Naive B cell (primary cell): ENCODE data around the gene ZSWIM4. TPM values are rescaled to one million over a fixed set of nuclear protein-coding genes. Genes with fewer than 3 reads are reported as not detected.
"Not testable (repeated sequence)": the region's sequence is repeated elsewhere in the genome, so short reads cannot be mapped to it uniquely, and the experiment has no call there.

Experiments
- ATAC-seq, 2 donors: fragments of 150-1000 bp; cut with Tn5 transposase; 2 replicates each; pipeline ENCODE4 v1.10.0; 2021; ENCODE audit warnings: low read depth in 2 of 2, mild to moderate bottlenecking in 2 of 2, moderate library complexity in 2 of 2
- DNase-seq: peaks from one replicate; pipeline ENCODE4 v3.0.0; 2022
- H3K27ac Mint-ChIP-seq, 6 donors: one replicate each; pipeline ENCODE4 v1.8.0; 2020 to 2022; ENCODE audit warnings: mild to moderate bottlenecking in 6 of 6, mixed read lengths in 6 of 6, moderate library complexity in 5 of 6, inconsistent platforms in 2 of 6
- H3K27me3 Mint-ChIP-seq, 3 donors: one replicate each; pipeline ENCODE4 v1.8.0; 2021 to 2022; ENCODE audit warnings: mixed read lengths in 3 of 3, mild to moderate bottlenecking in 1 of 3
- H3K36me3 Mint-ChIP-seq, 2 donors: one replicate each; pipeline ENCODE4 v1.8.0; 2020 to 2022; ENCODE audit warnings: mixed read lengths in 2 of 2, inconsistent platforms in 1 of 2, mild to moderate bottlenecking in 1 of 2
- H3K4me1 Mint-ChIP-seq, 3 donors: one replicate each; pipeline ENCODE4 v1.8.0; 2020 to 2022; ENCODE audit warnings: mixed read lengths in 3 of 3, inconsistent platforms in 1 of 3, mild to moderate bottlenecking in 1 of 3, moderate library complexity in 1 of 3
- H3K4me3 Mint-ChIP-seq, 8 donors: one replicate each; pipeline ENCODE4 v1.8.0; 2020 to 2022; ENCODE audit warnings: mild to moderate bottlenecking in 8 of 8, mixed read lengths in 8 of 8, moderate library complexity in 8 of 8, inconsistent platforms in 2 of 8
- H3K9me3 Mint-ChIP-seq, 7 donors: one replicate each; pipeline ENCODE4 v1.8.0; 2020 to 2022; ENCODE audit warnings: mixed read lengths in 7 of 7, mild to moderate bottlenecking in 5 of 7, inconsistent platforms in 2 of 7, moderate library complexity in 1 of 7
- polyA plus RNA-seq, 6 donors: library from polyadenylated mRNA; unstranded; fragments of 300-500 nt; fragmentation: Illumina TruSeq; gene quantifications; one replicate each; pipeline ENCODE4 v1.2.3, GENCODE V29; 2021; ENCODE audit warnings: low read depth in 6 of 6

ZSWIM4 gene
- polyA plus RNA-seq, 6 donors from 2014 or later: 0.65 to 2.2 (median 0.89) TPM; not detected in 1

GRCh38 chr19:13784731-13785452, 10.4 kb upstream of the ZSWIM4 start:
- H3K27ac Mint-ChIP-seq: peak overlapping the region in 2 of 6 donors; percentile 56 to 58
- H3K4me3 Mint-ChIP-seq: peak overlapping the region in 5 of 8 donors; percentile 9 to 47 (median 29)
- no peaks in the 10 kb centered on the region for H3K27me3 Mint-ChIP-seq
- no peaks in the 10 kb centered on the region for H3K9me3 Mint-ChIP-seq
- H3K36me3 Mint-ChIP-seq: no peaks in the 10 kb centered on the region
- peaks cover 17 to 31% (median 29%) of the 10 kb centered on the region in 3 donors for H3K4me1 Mint-ChIP-seq
- peak; percentile 67 to 80 for ATAC-seq
- DNase-seq: peak; percentile 56

GRCh38 chr19:13788991-13789390, 6.3 kb upstream of the ZSWIM4 start:
- Mint-ChIP-seq H3K27me3 (no peaks in the 10 kb centered on the region), H3K36me3 (no peaks in the 10 kb centered on the region), H3K4me1 (peaks cover 22 to 41% (median 29%) of the 10 kb centered on the region in 3 donors), H3K9me3 (no peaks in the 10 kb centered on the region), H3K4me3 (peak overlapping the region in 6 of 8 donors; percentile 60 to 91 (median 75)), H3K27ac (peak overlapping the region; percentile 36 to 77 (median 72))
- ATAC-seq: peak; percentile 17 to 19
- no peak for DNase-seq

- Mint-ChIP-seq H3K27ac (peak overlapping the region in 2 of 6 donors; percentile 60 to 75), H3K36me3 (no peaks in the 10 kb centered on the region), H3K9me3 (no peaks in the 10 kb centered on the region), H3K4me1 (peaks cover 22 to 46% (median 30%) of the 10 kb centered on the region in 3 donors), H3K4me3 (peak overlapping the region in 6 of 8 donors; percentile 3 to 51 (median 32)), H3K27me3 (no peaks in the 10 kb centered on the region)
- ATAC-seq: no peak
- no peak for DNase-seq
Observed at GRCh38 chr19:13790354-13790753, 4.9 kb upstream of the ZSWIM4 start.

- Mint-ChIP-seq H3K4me3 (peak overlapping the region in 6 of 8 donors; percentile 10 to 99 (median 65)), H3K4me1 (peaks cover 28 to 49% (median 33%) of the 10 kb centered on the region in 3 donors)
- not testable (repeated sequence) for H3K27ac Mint-ChIP-seq, ATAC-seq, H3K27me3 Mint-ChIP-seq, H3K36me3 Mint-ChIP-seq, H3K9me3 Mint-ChIP-seq, DNase-seq
Observed at GRCh38 chr19:13793317-13793716, 1.9 kb upstream of the ZSWIM4 start.

GRCh38 chr19:13794398-13794756, 866 bp upstream of the ZSWIM4 start:
- no peaks in the 10 kb centered on the region for H3K36me3 Mint-ChIP-seq
- DNase-seq: no peak

GRCh38 chr19:13795595-13796300, 505 bp downstream of the ZSWIM4 start:
- DNase-seq: no peak
- H3K9me3 Mint-ChIP-seq: no peaks in the 10 kb centered on the region
- H3K36me3 Mint-ChIP-seq: no peaks in the 10 kb centered on the region
- peaks cover 17 to 31% (median 27%) of the 10 kb centered on the region in 3 donors for H3K4me1 Mint-ChIP-seq
- peak overlapping the region; percentile 16 to 94 (median 86) for H3K27ac Mint-ChIP-seq
- peak overlapping the region; percentile 83 to 99 (median 90) for H3K4me3 Mint-ChIP-seq
- no peaks in the 10 kb centered on the region for H3K27me3 Mint-ChIP-seq
- ATAC-seq: peak; percentile 39

More at GRCh38 chr19:13794398-13794756, 866 bp upstream of the ZSWIM4 start:
- Mint-ChIP-seq H3K4me3 (peak overlapping the region; percentile 96 to 99 (median 98)), H3K4me1 (peaks cover 22 to 38% (median 25%) of the 10 kb centered on the region in 3 donors), H3K27ac (peak overlapping the region in 3 of 6 donors; percentile 90 to 99 (median 96)), H3K9me3 (no peaks in the 10 kb centered on the region), H3K27me3 (no peaks in the 10 kb centered on the region)
- no peak for ATAC-seq

GRCh38 chr19:13796301-13797057, 1.2 kb downstream of the ZSWIM4 start:
- ATAC-seq (no peak), DNase-seq (no peak)
- H3K4me1 Mint-ChIP-seq: peaks cover 19 to 36% (median 29%) of the 10 kb centered on the region in 3 donors
- no peaks in the 10 kb centered on the region for H3K27me3 Mint-ChIP-seq
- peak overlapping the region; percentile 83 to 99 (median 90) for H3K4me3 Mint-ChIP-seq
- H3K27ac Mint-ChIP-seq: peak overlapping the region; percentile 16 to 94 (median 86)
- no peaks in the 10 kb centered on the region for H3K9me3 Mint-ChIP-seq
- no peaks in the 10 kb centered on the region for H3K36me3 Mint-ChIP-seq

GRCh38 chr19:13797058-13797440, 1.8 kb downstream of the ZSWIM4 start:
- DNase-seq: no peak
- Mint-ChIP-seq H3K9me3 (no peaks in the 10 kb centered on the region), H3K27ac (peak overlapping the region in 1 of 6 donors; percentile 16), H3K4me3 (peak overlapping the region in 7 of 8 donors; percentile 35 to 99 (median 89)), H3K4me1 (peaks cover 19 to 36% (median 29%) of the 10 kb centered on the region in 3 donors), H3K36me3 (no peaks in the 10 kb centered on the region), H3K27me3 (no peaks in the 10 kb centered on the region)
- no peak for ATAC-seq

GRCh38 chr19:13797870-13798269, 2.6 kb downstream of the ZSWIM4 start:
- H3K27me3 Mint-ChIP-seq: no peaks in the 10 kb centered on the region
- H3K9me3 Mint-ChIP-seq: no peaks in the 10 kb centered on the region
- peak overlapping the region in 3 of 8 donors; percentile 16 to 97 (median 44) for H3K4me3 Mint-ChIP-seq
- DNase-seq (no peak), ATAC-seq (no peak)
- no peaks in the 10 kb centered on the region for H3K36me3 Mint-ChIP-seq
- H3K4me1 Mint-ChIP-seq: peaks cover 19 to 36% (median 29%) of the 10 kb centered on the region in 3 donors
- peak overlapping the region in 2 of 6 donors; percentile 28 to 74 for H3K27ac Mint-ChIP-seq

GRCh38 chr19:13799669-13800068, 4.4 kb downstream of the ZSWIM4 start:
- Mint-ChIP-seq H3K4me1 (peaks cover 19 to 25% (median 24%) of the 10 kb centered on the region in 3 donors), H3K27ac (no peak overlapping the region)

GRCh38 chr19:13803038-13803437, 7.8 kb downstream of the ZSWIM4 start:
- ATAC-seq (no peak), DNase-seq (no peak)
- peak overlapping the region in 1 of 6 donors; percentile 36 for H3K27ac Mint-ChIP-seq
- H3K4me3 Mint-ChIP-seq: no peak overlapping the region
- H3K4me1 Mint-ChIP-seq: peaks cover 3 to 5% (median 4%) of the 10 kb centered on the region in 3 donors
- H3K36me3 Mint-ChIP-seq: no peaks in the 10 kb centered on the region
- no peaks in the 10 kb centered on the region for H3K27me3 Mint-ChIP-seq
- no peaks in the 10 kb centered on the region for H3K9me3 Mint-ChIP-seq

More at GRCh38 chr19:13799669-13800068, 4.4 kb downstream of the ZSWIM4 start:
- DNase-seq (no peak), ATAC-seq (no peak)
- Mint-ChIP-seq H3K9me3 (no peaks in the 10 kb centered on the region), H3K36me3 (no peaks in the 10 kb centered on the region), H3K27me3 (no peaks in the 10 kb centered on the region), H3K4me3 (no peak overlapping the region)

DNA sequence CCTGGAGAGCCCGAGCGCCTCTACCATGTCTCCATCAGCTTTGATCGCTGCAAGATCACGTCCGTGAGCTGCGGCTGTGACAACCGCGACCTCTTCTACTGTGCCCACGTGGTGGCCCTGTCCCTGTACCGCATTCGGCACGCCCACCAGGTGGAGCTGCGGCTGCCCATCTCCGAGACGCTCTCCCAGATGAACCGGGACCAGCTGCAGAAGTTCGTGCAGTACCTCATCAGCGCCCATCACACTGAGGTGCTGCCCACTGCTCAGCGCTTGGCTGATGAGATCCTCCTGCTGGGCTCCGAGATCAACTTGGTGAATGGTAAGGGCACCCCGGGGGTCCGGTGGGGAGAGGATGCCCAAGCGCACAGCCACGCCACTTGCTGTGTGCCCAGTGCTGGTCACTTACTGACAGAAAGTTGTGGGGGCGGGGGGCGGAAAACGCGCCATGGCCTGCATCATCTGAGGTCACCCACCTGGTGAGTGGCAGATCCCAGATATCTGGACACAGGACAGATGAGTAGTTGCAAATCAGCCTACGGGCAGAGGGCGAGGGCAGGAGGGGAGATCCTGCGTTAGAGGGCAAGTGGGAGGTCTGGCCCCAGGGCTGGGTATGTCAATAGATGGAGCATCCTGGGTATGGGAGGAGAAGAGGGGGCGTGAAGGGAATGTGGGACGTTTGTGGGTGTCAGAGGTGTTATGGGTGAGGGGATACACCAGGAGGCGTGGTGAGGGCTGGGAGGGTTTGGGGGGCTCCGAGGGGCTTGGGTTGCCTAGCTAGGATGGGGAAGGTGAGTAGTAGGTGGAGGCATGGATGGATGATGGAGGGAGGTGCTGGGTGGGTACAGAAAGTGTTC, 9.8 kb downstream of the ZSWIM4 start:
- Mint-ChIP-seq H3K36me3 (no peaks in the 10 kb centered on the region), H3K4me1 (peaks cover 3 to 5% (median 4%) of the 10 kb centered on the region in 3 donors), H3K27ac (no peak overlapping the region), H3K27me3 (no peaks in the 10 kb centered on the region), H3K9me3 (no peaks in the 10 kb centered on the region), H3K4me3 (no peak overlapping the region)
- DNase-seq: no peak
- ATAC-seq: no peak
